Measurements from ENCODE around the gene HERC3.
"Not testable (repeated sequence)": the region's sequence is repeated elsewhere in the genome, so short reads cannot be mapped to it uniquely, and the experiment has no call there.

HERC3 gene

GRCh38 chr4:88606832-88607231 lies 14.6 kb downstream of the HERC3 start:
- DNase-seq (ENCODE audit: low read depth, low spot score) = no peak

- DNase-seq (ENCODE audit: low read depth, low spot score) = no peak
These were observed 17.1 kb downstream of the HERC3 start for GRCh38 chr4:88609387-88609786.

- not testable (repeated sequence) for DNase-seq (ENCODE audit: low read depth, low spot score)
These were observed 17.5 kb downstream of the HERC3 start for GRCh38 chr4:88609794-88610193.

- DNase-seq (ENCODE audit: low read depth, low spot score) = no peak
These were observed 18.5 kb downstream of the HERC3 start for GRCh38 chr4:88610771-88611170.

- no peak for DNase-seq (ENCODE audit: low read depth, low spot score)
These were observed 21.2 kb downstream of the HERC3 start for GRCh38 chr4:88613417-88613875.

GRCh38 chr4:88614058-88614457 lies 21.8 kb downstream of the HERC3 start:
- no peak for DNase-seq (ENCODE audit: low read depth, low spot score)

- no peak for DNase-seq (ENCODE audit: low read depth, low spot score)
These were observed 24.2 kb downstream of the HERC3 start for GRCh38 chr4:88616275-88617150.

GRCh38 chr4:88618782-88619485 lies 26.7 kb downstream of the HERC3 start:
- DNase-seq (ENCODE audit: low read depth, low spot score) = no peak

GRCh38 chr4:88619971-88620370 lies 27.7 kb downstream of the HERC3 start:
- no peak for DNase-seq (ENCODE audit: low read depth, low spot score)

GRCh38 chr4:88621763-88622327 lies 29.6 kb downstream of the HERC3 start:
- DNase-seq (ENCODE audit: low read depth, low spot score) = no peak

GRCh38 chr4:88623097-88623496 lies 30.8 kb downstream of the HERC3 start:
- no peak for DNase-seq (ENCODE audit: low read depth, low spot score)

- no peak for DNase-seq (ENCODE audit: low read depth, low spot score)
These were observed 36.5 kb downstream of the HERC3 start for GRCh38 chr4:88628746-88629145.

- no peak for DNase-seq (ENCODE audit: low read depth, low spot score)
These were observed 37.5 kb downstream of the HERC3 start for GRCh38 chr4:88629826-88630225.

- DNase-seq (ENCODE audit: low read depth, low spot score) = no peak
These were observed 38.5 kb downstream of the HERC3 start for GRCh38 chr4:88630756-88631155.

- DNase-seq (ENCODE audit: low read depth, low spot score) = no peak
These were observed 51.7 kb downstream of the HERC3 start for GRCh38 chr4:88643932-88644331.

GRCh38 chr4:88645994-88646393 lies 53.7 kb downstream of the HERC3 start:
- DNase-seq (ENCODE audit: low read depth, low spot score) = no peak

GRCh38 chr4:88646528-88647280 lies 54.4 kb downstream of the HERC3 start:
- no peak for DNase-seq (ENCODE audit: low read depth, low spot score)

GRCh38 chr4:88649716-88650115 lies 57.4 kb downstream of the HERC3 start:
- DNase-seq (ENCODE audit: low read depth, low spot score) = no peak

GRCh38 chr4:88653371-88653946 lies 61.2 kb downstream of the HERC3 start:
- no peak for DNase-seq (ENCODE audit: low read depth, low spot score)

- DNase-seq (ENCODE audit: low read depth, low spot score) = no peak
These were observed 62.9 kb downstream of the HERC3 start for GRCh38 chr4:88655226-88655625.

Measured in smooth muscle cell of the brain vasculature (primary cell).